HepG2 (cell line): Measurements from ENCODE around the gene PCDHGB6. TPM values are rescaled to one million over a fixed set of nuclear protein-coding genes. Genes with fewer than 3 reads are reported as not detected.
A peak's percentile ranks its signal among the peaks of the same experiment; 100 is the strongest.
"Not testable (repeated sequence)": the region's sequence is repeated elsewhere in the genome, so short reads cannot be mapped to it uniquely, and the experiment has no call there.

ENCODE experiments used
- ATAC-seq: fragments of 200-7000 bp; cut with Tn5 transposase; 3 replicates; pipeline ENCODE4 v1.9.1; 2020; ENCODE audit warnings: mild to moderate bottlenecking, moderate library complexity
- BruUV-seq: library from RNA; stranded (reverse); fragments of 400-500 nt; replicated peaks from 2 replicates; lab custom pipeline; 2021; lab: Mats Ljungman, UMichigan
- CTCF ChIA-PET: fragments of 300-600 bp; formaldehyde crosslinking; extraction: SDS; loops from one replicate; lab custom pipeline; 2021; ENCODE audit warnings: low total read pairs, inconsistent platforms, low intra/inter-chr PET ratio; lab: Yijun Ruan, JAX
- POLR2A ChIA-PET: fragments of 350-600 bp; sonication (Branson Sonifier 250); formaldehyde crosslinking; loops from one replicate; lab custom pipeline; 2020; ENCODE audit warnings: antibody characterized with exemption, inconsistent platforms; lab: Yijun Ruan, JAX
- DNase-seq: peaks from one replicate; pipeline ENCODE4 v3.0.0-alpha.2; 2015; ENCODE audit warnings: low spot score
- FAIRE-seq: peaks from 3 replicates; lab custom pipeline; 2011; peaks lifted over from hg19 to GRCh38; lab: Jason Lieb, UNC
- H2AFZ ChIP-seq: one replicate; pipeline ENCODE4 v1.6.1; 2011; ENCODE audit warnings: low read length, inconsistent platforms
- H3K27ac ChIP-seq: fragments of 300-600 bp; 3 replicates; pipeline ENCODE4 v1.8.0; 2011; ENCODE audit warnings: mixed run types, mild to moderate bottlenecking, mixed read lengths, low read length, inconsistent platforms; ENCODE audit not compliant: insufficient read depth; ENCODE audit errors: extremely low read length
- H3K27me3 ChIP-seq, 2 experiments: fragments of 200-600 bp in 1 of 2; 2 replicates in 1 of 2; 3 replicates in 1 of 2; pipeline versions ENCODE4 v1.6.0 to v1.8.0; 2011; ENCODE audit warnings: low read length in 2 of 2, mild to moderate bottlenecking in 2 of 2, moderate library complexity in 2 of 2, inconsistent platforms in 1 of 2; ENCODE audit not compliant: insufficient read depth in 2 of 2, control insufficient read depth in 1 of 2
- H3K36me3 ChIP-seq, 2 experiments: fragments of 200-600 bp in 1 of 2; replicated peaks in 1 of 2; 2 replicates in 1 of 2; 3 replicates in 1 of 2; pipeline versions ENCODE4 v1.5.1 to v1.8.0; 2011; ENCODE audit warnings: low read length in 2 of 2, inconsistent platforms in 1 of 2; ENCODE audit not compliant: insufficient read depth in 2 of 2, control insufficient read depth in 1 of 2
- H3K4me1 ChIP-seq: 2 replicates; pipeline ENCODE4 v1.5.1; 2012; ENCODE audit warnings: low read length, inconsistent platforms; ENCODE audit not compliant: insufficient read depth
- H3K4me2 ChIP-seq: 2 replicates; pipeline ENCODE4 v1.6.0; 2011; ENCODE audit warnings: low read depth, low read length, inconsistent platforms
- H3K4me3 ChIP-seq, 3 experiments: fragments of 200-600 bp in 1 of 3; sonication (generic), shearing (Covaris generic) in 1 of 3; replicated peaks in 1 of 3; 2 replicates each; pipeline ENCODE4 v1.5.1; 2011 to 2016; ENCODE audit warnings: low read length in 3 of 3, inconsistent platforms in 2 of 3, low read depth in 2 of 3, mild to moderate bottlenecking in 2 of 3, control low read depth in 1 of 3, mixed read lengths in 1 of 3; ENCODE audit not compliant: insufficient read depth in 1 of 3
- H3K79me2 ChIP-seq: one replicate; pipeline ENCODE4 v1.6.1; 2011; ENCODE audit warnings: low read length, inconsistent platforms; ENCODE audit not compliant: insufficient read depth
- H3K9ac ChIP-seq: 2 replicates; pipeline ENCODE4 v1.6.0; 2011; ENCODE audit warnings: mild to moderate bottlenecking, low read depth, low read length, inconsistent platforms; ENCODE audit not compliant: insufficient read depth
- H3K9me3 ChIP-seq: 2 replicates; pipeline ENCODE4 v1.5.1; 2012; ENCODE audit warnings: mild to moderate bottlenecking, low read length
- H4K20me1 ChIP-seq: 2 replicates; pipeline ENCODE4 v1.6.0; 2011; ENCODE audit warnings: inconsistent platforms, mild to moderate bottlenecking, low read length, moderate library complexity; ENCODE audit not compliant: insufficient read depth
- CTCF ChIP-seq: sonication (generic); formaldehyde crosslinking; IDR thresholded peaks from 2 replicates; pipeline ENCODE4 v1.5.0; 2020; ENCODE audit warnings: mild to moderate bottlenecking, missing genetic modification reagents, moderate library complexity
- KDM2A ChIP-seq: sonication (generic); formaldehyde crosslinking; IDR thresholded peaks from 2 replicates; pipeline ENCODE4 v1.4.0; 2020; ENCODE audit warnings: low read depth, missing genetic modification reagents, borderline replicate concordance
- PHF8 ChIP-seq: sonication (generic); formaldehyde crosslinking; IDR thresholded peaks from 2 replicates; pipeline ENCODE4 v1.5.0; 2020; ENCODE audit warnings: missing genetic modification reagents
- RAD21 ChIP-seq: fragments of 450-650 bp; formaldehyde crosslinking; IDR thresholded peaks from 2 replicates; pipeline ENCODE4 v1.5.0; 2020; ENCODE audit warnings: mild to moderate bottlenecking
- STAG1 ChIP-seq: sonication (generic); formaldehyde crosslinking; IDR thresholded peaks from 2 replicates; pipeline ENCODE4 v1.4.0; 2020; ENCODE audit warnings: missing genetic modification reagents
- ZNF687 ChIP-seq: sonication (generic); formaldehyde crosslinking; IDR thresholded peaks from 2 replicates; pipeline ENCODE4 v1.5.1; 2020; ENCODE audit warnings: mild to moderate bottlenecking, missing genetic modification reagents, moderate library complexity
- ZNF800 ChIP-seq: sonication (generic); formaldehyde crosslinking; IDR thresholded peaks from 2 replicates; pipeline ENCODE4 v1.4.0; 2020; ENCODE audit warnings: missing genetic modification reagents
- WGBS: methylation state at CpG from one replicate; pipeline ENCODE4 v1.1.6; 2017; ENCODE audit warnings: low lambda C conversion rate; 5-methylcytosine and 5-hydroxymethylcytosine counted together
- in situ Hi-C: cut with HindIII; loops from 2 replicates; pipeline ENCODE4 v1.10.0; 2017; ENCODE audit warnings: low pct_unique_long_range_greater_than_20kb; ENCODE audit not compliant: extremely low pct_ligation_motif_present
- intact Hi-C: fragments of 100-400 bp; cut with micrococcal nuclease; formaldehyde crosslinking; loops from one replicate; pipeline ENCODE4 v1.10.0; 2022; ENCODE audit not compliant: unreplicated experiment
- polyA plus RNA-seq, 8 experiments: library from polyadenylated mRNA; depleted of rRNA in 3 of 8; stranded (reverse) in 7 of 8; unstranded in 1 of 8; fragments of >200 nt; fragmentation: Illumina TruSeq in 4 of 8; extraction: Trizol in 4 of 8; gene quantifications; 2 replicates each; pipeline versions ENCODE4 v1.2.1 to v1.2.3, GENCODE V29; 2011 to 2016; ENCODE audit warnings: low read depth in 4 of 8, missing spikeins in 1 of 8, mixed read lengths in 1 of 8; ENCODE audit not compliant: insufficient read depth in 1 of 8
- total RNA-seq, 5 experiments: library from RNA; depleted of rRNA; stranded (reverse); fragments of >200 nt; fragmentation: Illumina TruSeq; extraction: Trizol; gene quantifications; 2 replicates each; pipeline ENCODE4 v1.2.3, GENCODE V29; 2016; ENCODE audit warnings: low read depth in 1 of 5

Gene PCDHGB6
- total and polyA plus RNA-seq, 2 of the 13 experiments (the other 11 are each of a cell fraction or from before 2014, with no cell fraction given): 0.01 to 0.20 TPM

GRCh38 chr5:141387557-141388311 lies 20.1 kb upstream of the PCDHGB6 start, which contains the start of gene PCDHGB4:
TSS of gene PCDHGB4 (plus strand) at chr5:141387698. CDS start at chr5:141387885, 187 bp downstream.
- peak; percentile 16 for DNase-seq
- intact Hi-C loops, H3K79me2 ChIP-seq, H3K9ac ChIP-seq, H4K20me1 ChIP-seq, H3K36me3 ChIP-seq, H2AFZ ChIP-seq, H3K4me1 ChIP-seq, H3K27ac ChIP-seq, in situ Hi-C loops, H3K27me3 ChIP-seq: not testable (repeated sequence)
- CTCF ChIA-PET: interaction anchor here (0.6 to 1.5 kb wide), 3 partner anchors 137 to 177 kb away, joined by 3 to 8 read pairs (median 3); no protein-coding TSS in a partner anchor
- POLR2A ChIA-PET: interaction anchor here (1.2 kb wide), 1 partner anchor 67 kb away, joined by 3 read pairs; the partner anchor contains the start of gene TAF7
- 46% methylated on average over 18 of the region's 40 CpGs for WGBS
- BruUV-seq: TSS peak; percentile 47
- ATAC-seq: peak; percentile 96
- peak; percentile 44 for FAIRE-seq
- H3K9me3 ChIP-seq: peaks cover 18% of the 10 kb centered on the region
- peak within 1 kb of the TSS in 2 of 3 experiments; percentile 39 to 50; a peak in 4 of 6 replicates for H3K4me3 ChIP-seq
- peak within 1 kb of the TSS; percentile 51 for H3K4me2 ChIP-seq
- peak; percentile 59 for TF ChIP-seq RAD21 (CRISPR knock-in tag)
- peak; percentile 31; the same call in 1 of the 2 replicates for TF ChIP-seq KDM2A (CRISPR knock-in tag)
- TF ChIP-seq ZNF687 (CRISPR knock-in tag): peak; percentile 3; the same call in 1 of the 2 replicates
- peak; percentile 64 for TF ChIP-seq STAG1
- peak; percentile 66 for TF ChIP-seq CTCF
- peak; percentile 46; the same call in 1 of the 2 replicates for TF ChIP-seq ZNF800 (CRISPR knock-in tag)
- TF ChIP-seq PHF8 (CRISPR knock-in tag): 0 out of 2 replicates have a peak, but pooled peaks have one; percentile 19
